Smooth muscle cell (in vitro differentiated cells): ENCODE data around the gene BTBD8. TPM values are rescaled to one million over a fixed set of nuclear protein-coding genes. Genes with fewer than 3 reads are reported as not detected.

Experiments used
- DNase-seq: peaks from one replicate; lab custom pipeline; 2025; ENCODE audit not compliant: unreplicated experiment; lab: John Stamatoyannopoulos, UW
- H2AFZ ChIP-seq: fragments of 200-600 bp; sonication (generic); 2 replicates; pipeline ENCODE4 v1.6.0; 2016; ENCODE audit warnings: antibody characterized with exemption, low read depth, mild to moderate bottlenecking
- H3F3A ChIP-seq: fragments of 200-600 bp; sonication (generic); 2 replicates; pipeline ENCODE4 v1.6.0; 2017; ENCODE audit warnings: antibody characterized with exemption, low read depth
- H3K27ac ChIP-seq: fragments of 200-600 bp; sonication (generic); 2 replicates; pipeline ENCODE4 v1.5.1; 2016; ENCODE audit warnings: low read depth, mild to moderate bottlenecking
- H3K27me3 ChIP-seq: fragments of 200-600 bp; sonication (generic); 2 replicates; pipeline ENCODE4 v1.6.1; 2016; ENCODE audit warnings: low read depth, mild to moderate bottlenecking
- H3K36me3 ChIP-seq: fragments of 200-600 bp; sonication (generic); 2 replicates; pipeline ENCODE4 v1.5.1; 2016; ENCODE audit warnings: low read depth
- H3K4me1 ChIP-seq: fragments of 200-600 bp; sonication (generic); 2 replicates; pipeline ENCODE4 v1.5.1; 2016; ENCODE audit warnings: low read depth
- H3K4me2 ChIP-seq: fragments of 200-600 bp; sonication (generic); 2 replicates; pipeline ENCODE4 v1.6.0; 2016; ENCODE audit warnings: mild to moderate bottlenecking
- H3K4me3 ChIP-seq: fragments of 200-600 bp; sonication (generic); 2 replicates; pipeline ENCODE4 v1.5.1; 2016; ENCODE audit warnings: mild to moderate bottlenecking
- H3K79me2 ChIP-seq: fragments of 200-600 bp; sonication (generic); 2 replicates; pipeline ENCODE4 v1.6.0; 2016; ENCODE audit warnings: low read depth, mild to moderate bottlenecking
- H3K9ac ChIP-seq: fragments of 200-600 bp; sonication (generic); 2 replicates; pipeline ENCODE4 v1.6.0; 2016; ENCODE audit warnings: low read depth
- H3K9me3 ChIP-seq: fragments of 200-600 bp; sonication (generic); replicated peaks from 2 replicates; pipeline ENCODE4 v1.5.1; 2016; ENCODE audit warnings: low read depth
- H4K20me1 ChIP-seq: fragments of 200-600 bp; sonication (generic); 2 replicates; pipeline ENCODE4 v1.6.0; 2016; ENCODE audit warnings: low read depth
- WGBS: methylation state at CpG from one replicate; pipeline ENCODE4 v1.1.7; 2016; ENCODE audit warnings: low lambda C conversion rate; 5-methylcytosine and 5-hydroxymethylcytosine counted together
- polyA plus RNA-seq: library from polyadenylated mRNA; unstranded; fragments of >200 nt; fragmentation: Nextera tagmentation; extraction: Ambion mirVana; gene quantifications from 2 replicates; pipeline ENCODE4 v1.2.1, GENCODE V29; 2016
- total RNA-seq: library from RNA; depleted of rRNA; stranded (reverse); fragments of >200 nt; gene quantifications from 2 replicates; pipeline ENCODE4 v1.2.3, GENCODE V29; 2014
- TF ChIP-seq, protein P1 (sequence below): fragments of 200-600 bp; sonication (generic); IDR thresholded peaks from 2 replicates; pipeline ENCODE4 v1.5.1; 2017; ENCODE audit warnings: borderline replicate concordance, mild to moderate bottlenecking, antibody characterized with exemption; ENCODE audit not compliant: insufficient read depth, poor library complexity, severe bottlenecking

The BTBD8 gene
- total and polyA plus RNA-seq, 2 experiments from 2014 or later = 1.6 to 4.9 TPM

DNA sequence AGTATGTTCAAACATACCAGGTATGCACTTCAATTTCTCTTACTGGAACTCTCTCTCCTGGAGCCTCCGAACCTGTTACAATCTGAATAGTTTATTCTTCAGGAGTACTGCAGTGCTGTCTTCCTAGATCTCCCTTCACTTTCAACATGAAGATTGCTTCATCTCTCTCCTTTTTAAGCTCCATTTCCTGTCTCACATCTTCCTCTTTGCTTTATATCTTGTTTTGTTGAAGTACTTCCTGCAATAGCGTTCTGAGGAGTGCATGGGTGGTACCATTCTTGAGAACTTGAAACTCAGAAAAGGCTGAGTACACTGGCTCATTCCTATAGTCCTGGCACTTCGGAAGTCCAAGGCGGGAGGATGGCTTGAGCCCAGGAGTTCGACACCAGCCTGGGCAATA lies 121.8 kb downstream of the BTBD8 start:
- no peak overlapping the region for H3K9ac ChIP-seq
- no peaks in the 10 kb centered on the region for H3K79me2 ChIP-seq
- no peaks in the 10 kb centered on the region for H3K36me3 ChIP-seq
- 94% methylated on average over 5 of the region's 5 CpGs for WGBS
- no peaks in the 10 kb centered on the region for H3K9me3 ChIP-seq
- DNase-seq = no peak
- H4K20me1 ChIP-seq = no peaks in the 10 kb centered on the region
- no peak overlapping the region for H3K27ac ChIP-seq
- H3F3A ChIP-seq = no peaks in the 10 kb centered on the region
- no peak overlapping the region for H3K4me2 ChIP-seq
- no peaks in the 10 kb centered on the region for H3K27me3 ChIP-seq
- H2AFZ ChIP-seq = no peak overlapping the region
- TF ChIP-seq, protein P1, sequence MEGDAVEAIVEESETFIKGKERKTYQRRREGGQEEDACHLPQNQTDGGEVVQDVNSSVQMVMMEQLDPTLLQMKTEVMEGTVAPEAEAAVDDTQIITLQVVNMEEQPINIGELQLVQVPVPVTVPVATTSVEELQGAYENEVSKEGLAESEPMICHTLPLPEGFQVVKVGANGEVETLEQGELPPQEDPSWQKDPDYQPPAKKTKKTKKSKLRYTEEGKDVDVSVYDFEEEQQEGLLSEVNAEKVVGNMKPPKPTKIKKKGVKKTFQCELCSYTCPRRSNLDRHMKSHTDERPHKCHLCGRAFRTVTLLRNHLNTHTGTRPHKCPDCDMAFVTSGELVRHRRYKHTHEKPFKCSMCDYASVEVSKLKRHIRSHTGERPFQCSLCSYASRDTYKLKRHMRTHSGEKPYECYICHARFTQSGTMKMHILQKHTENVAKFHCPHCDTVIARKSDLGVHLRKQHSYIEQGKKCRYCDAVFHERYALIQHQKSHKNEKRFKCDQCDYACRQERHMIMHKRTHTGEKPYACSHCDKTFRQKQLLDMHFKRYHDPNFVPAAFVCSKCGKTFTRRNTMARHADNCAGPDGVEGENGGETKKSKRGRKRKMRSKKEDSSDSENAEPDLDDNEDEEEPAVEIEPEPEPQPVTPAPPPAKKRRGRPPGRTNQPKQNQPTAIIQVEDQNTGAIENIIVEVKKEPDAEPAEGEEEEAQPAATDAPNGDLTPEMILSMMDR = no peak
- no peaks in the 10 kb centered on the region for H3K4me1 ChIP-seq
- H3K4me3 ChIP-seq = no peak overlapping the region

DNA sequence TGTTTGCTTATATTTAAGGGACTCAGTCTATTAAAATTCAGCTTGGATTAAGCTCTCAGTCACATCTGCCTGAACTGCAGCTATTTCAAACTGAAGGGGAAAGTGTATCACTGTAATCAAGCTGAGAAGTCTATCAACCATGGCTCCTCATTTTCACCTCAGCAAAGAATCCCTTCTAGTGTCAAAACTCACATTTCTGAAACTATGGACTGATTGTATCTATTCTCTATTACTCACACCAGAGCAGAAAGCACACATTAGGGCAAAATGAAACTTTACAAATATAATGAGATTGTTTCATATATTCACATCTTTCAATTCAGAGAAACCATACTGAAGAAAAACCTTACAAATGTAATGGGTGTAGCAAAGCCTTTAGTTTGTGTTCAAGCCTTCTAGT lies 123.0 kb downstream of the BTBD8 start:
- no peak overlapping the region for H3K9ac ChIP-seq
- H3K4me3 ChIP-seq = no peak overlapping the region
- no peaks in the 10 kb centered on the region for H3F3A ChIP-seq
- no peak for DNase-seq
- no peaks in the 10 kb centered on the region for H3K4me1 ChIP-seq
- no peaks in the 10 kb centered on the region for H3K36me3 ChIP-seq
- H3K4me2 ChIP-seq = no peak overlapping the region
- no peaks in the 10 kb centered on the region for H4K20me1 ChIP-seq
- no peak overlapping the region for H2AFZ ChIP-seq
- H3K9me3 ChIP-seq = no peaks in the 10 kb centered on the region
- TF ChIP-seq, protein P1 = no peak
- H3K27me3 ChIP-seq = no peaks in the 10 kb centered on the region
- no peaks in the 10 kb centered on the region for H3K79me2 ChIP-seq
- H3K27ac ChIP-seq = no peak overlapping the region

DNA sequence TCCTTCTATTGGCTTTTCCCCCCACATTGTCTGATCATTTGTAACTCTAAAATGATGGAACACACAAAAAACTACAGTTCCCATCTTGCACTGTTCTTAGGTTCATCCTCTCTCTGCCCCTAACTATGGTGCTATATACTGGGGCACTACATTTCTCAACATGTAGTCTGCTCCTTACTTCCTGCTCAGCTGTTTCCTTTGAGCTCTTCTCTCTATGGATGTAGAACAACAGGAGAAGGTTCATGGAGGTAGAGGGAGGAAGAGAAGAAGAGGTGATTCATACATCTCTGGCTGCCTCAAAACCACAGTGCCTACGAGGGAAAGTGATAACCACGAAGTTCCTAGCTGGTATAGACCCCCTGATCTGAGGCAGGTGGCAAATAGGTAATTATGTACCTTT lies 130.6 kb downstream of the BTBD8 start:
- Histone ChIP-seq H4K20me1 (no peaks in the 10 kb centered on the region), H3K4me3 (no peak overlapping the region), H3K27me3 (no peaks in the 10 kb centered on the region), H2AFZ (no peak overlapping the region), H3K27ac (no peak overlapping the region), H3K4me1 (no peaks in the 10 kb centered on the region), H3K9me3 (no peaks in the 10 kb centered on the region), H3K36me3 (no peaks in the 10 kb centered on the region), H3K79me2 (no peaks in the 10 kb centered on the region), H3K9ac (no peak overlapping the region), H3F3A (no peaks in the 10 kb centered on the region), H3K4me2 (no peak overlapping the region)
- no peak for DNase-seq
- TF ChIP-seq, protein P1 = no peak
- WGBS = 34% methylated on average over 2 of the region's 2 CpGs

DNA sequence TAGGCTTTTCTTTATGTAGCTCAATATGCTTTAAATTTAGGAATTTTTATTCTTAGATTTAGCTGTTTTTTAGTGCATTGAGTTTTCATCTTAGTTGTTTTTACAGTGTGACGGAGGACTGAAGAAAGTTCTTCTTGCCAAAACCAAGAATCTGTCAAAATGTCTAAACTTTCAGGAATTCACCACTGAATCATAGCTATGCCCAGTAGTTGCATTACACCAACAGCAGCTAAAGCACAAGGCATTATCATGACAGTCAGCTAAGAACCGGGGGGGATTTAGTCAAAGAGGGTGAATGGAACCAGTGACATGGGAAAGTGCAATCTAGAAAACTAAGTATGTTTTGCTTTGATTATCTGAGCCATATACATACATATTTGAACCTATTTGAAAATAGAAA lies 131.0 kb downstream of the BTBD8 start:
- TF ChIP-seq, protein P1 = no peak
- Histone ChIP-seq H3K9ac (no peak overlapping the region), H4K20me1 (no peaks in the 10 kb centered on the region), H3K27me3 (no peaks in the 10 kb centered on the region), H3K9me3 (no peaks in the 10 kb centered on the region), H2AFZ (no peak overlapping the region), H3K4me3 (no peak overlapping the region), H3F3A (no peaks in the 10 kb centered on the region), H3K4me1 (no peaks in the 10 kb centered on the region), H3K79me2 (no peaks in the 10 kb centered on the region), H3K4me2 (no peak overlapping the region), H3K27ac (no peak overlapping the region), H3K36me3 (no peaks in the 10 kb centered on the region)
- 63% methylated on average over 2 of the region's 2 CpGs for WGBS
- DNase-seq = no peak
